AG04449 (cell line): ENCODE results near the gene SLC4A3.
A peak's percentile ranks its signal among the peaks of the same experiment; 100 is the strongest.
"Not testable (repeated sequence)": the region's sequence is repeated elsewhere in the genome, so short reads cannot be mapped to it uniquely, and the experiment has no call there.

ENCODE experiments used
- CTCF ChIA-PET: fragments of 350-600 bp; formaldehyde crosslinking; extraction: SDS; loops from one replicate; lab custom pipeline; 2021; ENCODE audit warnings: antibody characterized with exemption; lab: Yijun Ruan, JAX
- POLR2A ChIA-PET: fragments of 400-600, 350-600 bp; formaldehyde crosslinking; extraction: SDS; loops from one replicate; lab custom pipeline; 2020; ENCODE audit warnings: antibody characterized with exemption, inconsistent platforms; lab: Yijun Ruan, JAX
- DNase-seq: peaks from one replicate; pipeline ENCODE4 v3.0.0-alpha.2; 2010; ENCODE audit warnings: low read depth, low spot score
- H3K4me3 ChIP-seq: 2 replicates; pipeline ENCODE4 v1.5.1; 2011; ENCODE audit warnings: low read depth, mild to moderate bottlenecking, control low read depth, low read length
- TF ChIP-seq, protein P1 (sequence below): IDR thresholded peaks from one replicate; pipeline ENCODE4 v1.5.1; 2011; ENCODE audit warnings: mild to moderate bottlenecking, moderate library complexity, low read length, control low read depth, inconsistent platforms; ENCODE audit not compliant: insufficient read depth; ENCODE audit errors: missing control alignments

The SLC4A3 gene

DNA sequence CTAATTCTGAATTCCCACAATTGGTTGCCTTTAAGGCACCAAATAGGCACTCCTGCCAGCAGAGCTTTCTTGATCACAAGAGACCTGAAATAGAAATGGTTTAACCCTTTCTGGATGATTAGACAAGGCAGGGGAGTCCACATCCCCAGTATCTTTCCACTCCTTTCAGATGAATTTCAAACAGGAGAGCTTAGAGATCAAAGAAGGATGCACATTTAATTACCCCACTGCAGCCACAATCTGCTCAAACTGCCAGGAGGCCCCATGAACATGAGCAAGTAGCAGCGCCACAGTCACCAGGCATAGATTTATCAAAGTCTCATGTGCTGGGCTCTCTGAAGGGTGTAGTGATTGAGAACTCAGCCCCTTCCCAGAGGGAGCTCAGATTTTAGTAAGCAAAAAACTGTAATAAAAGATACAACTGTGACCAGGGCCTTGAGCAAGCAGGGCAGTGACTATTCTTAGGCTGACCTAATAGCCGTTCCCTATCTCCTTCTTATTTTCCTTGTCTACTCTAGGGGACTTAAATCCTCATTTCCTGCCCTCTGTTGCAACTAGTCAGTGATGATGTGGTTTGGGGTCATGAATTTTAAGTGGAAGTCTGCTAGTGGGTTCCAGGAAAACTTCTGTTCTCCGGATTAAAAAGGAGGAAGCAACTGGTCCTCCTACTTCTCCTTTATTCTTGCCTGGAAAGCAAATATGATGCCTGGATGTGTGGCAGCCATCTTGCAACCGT is 53.7 kb downstream of the SLC4A3 start:
- TF ChIP-seq, protein P1, sequence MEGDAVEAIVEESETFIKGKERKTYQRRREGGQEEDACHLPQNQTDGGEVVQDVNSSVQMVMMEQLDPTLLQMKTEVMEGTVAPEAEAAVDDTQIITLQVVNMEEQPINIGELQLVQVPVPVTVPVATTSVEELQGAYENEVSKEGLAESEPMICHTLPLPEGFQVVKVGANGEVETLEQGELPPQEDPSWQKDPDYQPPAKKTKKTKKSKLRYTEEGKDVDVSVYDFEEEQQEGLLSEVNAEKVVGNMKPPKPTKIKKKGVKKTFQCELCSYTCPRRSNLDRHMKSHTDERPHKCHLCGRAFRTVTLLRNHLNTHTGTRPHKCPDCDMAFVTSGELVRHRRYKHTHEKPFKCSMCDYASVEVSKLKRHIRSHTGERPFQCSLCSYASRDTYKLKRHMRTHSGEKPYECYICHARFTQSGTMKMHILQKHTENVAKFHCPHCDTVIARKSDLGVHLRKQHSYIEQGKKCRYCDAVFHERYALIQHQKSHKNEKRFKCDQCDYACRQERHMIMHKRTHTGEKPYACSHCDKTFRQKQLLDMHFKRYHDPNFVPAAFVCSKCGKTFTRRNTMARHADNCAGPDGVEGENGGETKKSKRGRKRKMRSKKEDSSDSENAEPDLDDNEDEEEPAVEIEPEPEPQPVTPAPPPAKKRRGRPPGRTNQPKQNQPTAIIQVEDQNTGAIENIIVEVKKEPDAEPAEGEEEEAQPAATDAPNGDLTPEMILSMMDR: no peak
- ChIA-PET CTCF (interaction anchor here (1.1 to 2.5 kb wide), 4 partner anchors 36 to 140 kb away, joined by 4 to 7 read pairs (median 6); no protein-coding TSS in a partner anchor), POLR2A (no interaction called here)
- H3K4me3 ChIP-seq: no peak overlapping the region
- no peak for DNase-seq

DNA sequence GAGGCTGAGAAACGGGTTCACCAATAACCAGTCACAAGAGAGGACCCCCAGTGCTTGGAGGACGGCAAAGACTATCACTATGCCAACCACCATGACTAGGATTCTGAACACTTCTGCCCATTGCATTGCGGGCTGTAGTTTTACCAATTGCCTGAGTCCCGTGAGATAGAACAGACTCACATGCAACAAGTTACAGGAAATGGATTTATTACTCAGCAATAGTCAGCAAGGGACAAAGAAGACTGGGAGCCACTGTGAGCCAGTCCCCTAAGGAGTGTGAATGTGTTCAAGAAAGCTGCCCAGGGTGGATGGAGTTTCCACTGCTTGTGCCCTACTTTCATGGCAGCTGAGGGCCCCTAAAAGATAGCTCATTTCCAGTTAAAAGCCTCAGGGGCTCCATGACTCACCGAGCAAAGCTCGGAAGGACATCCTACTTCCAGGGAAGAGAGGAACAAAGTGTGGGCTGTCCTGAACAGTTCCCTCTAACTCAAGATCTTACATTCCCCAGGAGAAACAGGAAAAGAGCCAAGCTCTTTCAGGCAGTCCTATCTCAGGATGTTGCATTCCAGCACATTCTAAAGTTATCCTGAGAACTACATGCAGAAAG is 54.4 kb downstream of the SLC4A3 start:
- POLR2A ChIA-PET: no interaction called here

DNA sequence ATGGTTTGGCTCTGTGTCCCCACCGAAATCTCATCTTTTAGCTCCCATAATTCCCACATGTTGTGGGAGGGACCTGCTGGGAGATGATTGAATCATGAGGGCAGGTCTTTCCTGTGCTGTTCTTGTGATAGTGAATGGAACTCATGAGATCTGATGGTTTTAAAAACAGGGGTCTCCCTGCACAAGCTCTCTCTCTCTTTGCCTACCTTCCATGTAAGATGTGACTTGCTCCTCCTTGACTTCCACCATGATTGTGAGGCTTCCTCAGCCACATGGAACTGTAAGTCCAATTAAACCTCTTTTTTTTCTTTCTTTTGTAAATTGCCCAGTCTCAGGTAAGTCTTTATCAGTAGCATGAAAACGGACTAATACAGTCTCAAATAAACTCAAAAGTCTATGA is 56.0 kb downstream of the SLC4A3 start:
- H3K4me3 ChIP-seq, DNase-seq, POLR2A ChIA-PET: not testable (repeated sequence)
- CTCF ChIA-PET: interaction anchor here (1.0 to 1.5 kb wide), 4 partner anchors 124 to 295 kb away, joined by 3 to 7 read pairs (median 4); no protein-coding TSS in a partner anchor

More for the DNA sequence above, 54.4 kb downstream of the SLC4A3 start:
- TF ChIP-seq, protein P1: no peak
- CTCF ChIA-PET: interaction anchor here (1.1 to 1.5 kb wide), 3 partner anchors 37 to 141 kb away, joined by 5 to 7 read pairs (median 6); no protein-coding TSS in a partner anchor
- DNase-seq: no peak
- H3K4me3 ChIP-seq: no peak overlapping the region

DNA sequence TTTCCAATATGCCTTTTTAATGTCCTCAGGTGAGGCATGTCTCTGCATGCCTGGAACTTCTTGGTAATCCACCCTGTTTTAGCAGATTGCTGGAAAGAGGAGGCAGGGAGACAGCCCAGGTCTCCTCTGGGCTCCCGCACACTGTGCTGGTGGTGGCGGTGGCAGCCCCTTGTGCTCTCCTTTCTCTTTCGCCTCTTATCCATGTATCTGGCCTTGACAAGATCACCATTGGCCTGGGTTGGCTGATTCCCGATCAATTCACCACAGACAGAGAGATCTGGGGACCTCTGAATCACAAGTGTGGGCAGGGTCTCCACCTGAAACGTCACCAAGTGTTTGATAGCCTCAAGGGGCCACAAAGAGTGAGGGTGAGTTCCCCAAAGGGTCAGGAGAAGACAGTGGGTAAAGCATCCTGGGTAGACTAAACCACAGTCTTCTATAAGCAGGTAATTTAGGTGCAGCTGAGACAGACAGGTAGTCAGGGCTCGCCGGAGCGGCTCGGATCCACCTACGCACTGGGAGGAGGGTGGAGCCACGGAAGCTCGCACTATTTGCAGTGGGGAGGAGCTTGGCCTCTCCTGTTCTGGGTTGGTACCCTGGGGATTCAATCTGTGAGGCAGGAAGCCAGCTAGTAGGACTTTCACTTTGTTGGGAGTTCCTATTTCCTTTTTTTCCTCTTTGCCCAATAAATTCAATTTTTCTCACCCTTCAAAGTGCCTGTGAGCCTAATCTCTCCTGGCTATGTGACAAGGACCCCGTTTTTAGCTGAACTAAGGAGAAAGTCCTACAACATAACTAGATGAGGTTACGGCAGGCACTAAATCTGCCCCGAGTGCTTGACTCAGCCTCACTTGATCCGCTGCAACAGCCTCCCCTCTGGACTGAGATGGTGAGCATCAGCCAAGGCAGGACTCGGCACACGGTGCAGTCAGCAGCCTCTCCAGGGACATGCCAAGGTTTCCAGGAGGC is 57.6 kb downstream of the SLC4A3 start:
- H3K4me3 ChIP-seq: peak overlapping the region; percentile 49
- DNase-seq: no peak
- POLR2A ChIA-PET: no interaction called here
- TF ChIP-seq, protein P1: no peak
- CTCF ChIA-PET: interaction anchor here (0.9 to 1.0 kb wide), 2 partner anchors 44 to 390 kb away, joined by 3 to 4 read pairs; no protein-coding TSS in a partner anchor

DNA sequence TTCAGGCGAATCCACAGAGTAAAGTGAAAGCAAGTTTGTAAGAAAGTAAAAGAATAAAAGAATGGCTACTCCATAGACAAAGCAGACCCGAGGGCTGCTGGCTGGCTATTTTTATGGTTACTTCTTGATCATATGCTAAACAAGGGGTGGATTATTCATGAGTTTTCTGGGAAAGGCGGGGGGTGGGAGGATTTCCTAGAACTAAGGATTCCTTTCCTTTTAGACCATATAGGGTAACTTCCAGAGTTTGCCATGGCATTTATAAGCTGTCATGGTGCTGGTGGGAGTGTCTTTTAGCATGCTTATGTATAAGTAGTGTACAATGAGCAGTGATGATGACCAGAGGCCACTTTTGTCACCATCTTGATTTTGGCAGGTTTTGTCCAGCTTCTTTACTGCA is 59.8 kb downstream of the SLC4A3 start:
- DNase-seq: peak; percentile 73
- ChIA-PET CTCF (interaction anchor here (1.2 to 7.0 kb wide), 3 partner anchors 36 to 147 kb away, joined by 3 to 147 read pairs (median 126); partner anchors contain the start of genes CHPF and TMEM198), POLR2A (no interaction called here)
- H3K4me3 ChIP-seq: no peak overlapping the region
- TF ChIP-seq, protein P1: no peak
